ENCODE measurements around the gene CHST11. TPM values are rescaled to one million over a fixed set of nuclear protein-coding genes. Genes with fewer than 3 reads are reported as not detected.

CHST11 gene
- total RNA-seq, 1 donor from 2014 or later: 3.9 TPM

DNA sequence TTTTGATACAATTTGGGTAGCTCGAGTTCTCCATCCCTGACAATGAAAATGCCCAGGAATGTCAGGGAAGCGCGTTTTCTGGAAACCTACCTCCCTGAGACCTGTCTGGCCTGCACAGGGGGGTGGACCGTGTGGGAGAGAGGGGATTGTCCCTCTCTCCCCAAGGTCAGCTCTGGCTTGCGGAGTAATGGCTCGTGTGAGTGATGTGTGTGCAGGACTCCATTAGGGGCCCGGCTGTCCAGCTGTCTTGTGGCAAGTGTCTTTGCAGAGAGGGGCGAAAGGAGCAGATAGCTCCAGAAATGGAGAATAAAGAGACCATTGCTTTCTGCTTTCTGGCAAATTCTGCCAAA is 215.3 kb downstream of the CHST11 start:
- DNase-seq (ENCODE audit: low read depth, low spot score): no peak

DNA sequence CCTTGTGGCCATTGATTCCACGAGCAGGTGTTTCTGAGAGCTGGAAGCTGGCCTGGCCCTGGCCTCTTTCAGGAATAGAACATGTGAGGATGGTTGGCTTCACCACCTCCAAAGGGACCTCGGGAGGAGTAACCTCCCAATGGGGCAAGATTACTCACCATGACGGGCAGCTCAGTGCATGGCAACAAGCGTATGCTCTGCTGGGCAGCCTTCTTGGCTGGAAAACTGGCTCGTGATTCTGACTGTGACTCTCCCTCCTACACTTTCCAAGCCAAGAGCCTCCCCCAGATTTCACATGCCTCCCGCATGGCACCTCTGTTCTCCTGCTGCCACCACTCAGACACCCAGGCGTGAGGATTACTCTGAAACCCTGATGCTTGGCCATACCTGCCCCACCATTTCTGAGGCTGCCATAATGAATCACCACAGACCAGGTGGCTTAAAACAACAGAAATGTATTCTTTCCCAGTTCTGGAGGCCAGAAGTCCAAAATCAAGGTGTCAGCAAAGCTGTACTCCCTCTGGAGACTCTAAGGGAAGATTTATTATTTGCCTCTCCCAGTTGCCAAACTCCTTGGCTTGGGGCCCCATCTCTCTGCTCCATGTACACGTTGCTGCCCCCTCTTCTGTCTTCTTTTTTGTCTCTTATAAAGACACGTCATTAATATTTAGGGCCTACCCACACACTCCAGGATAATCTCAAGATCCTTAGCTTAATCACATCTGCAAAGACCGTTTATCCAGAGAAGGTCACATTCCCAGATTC is 215.9 kb downstream of the CHST11 start:
- no peak for DNase-seq (ENCODE audit: low read depth, low spot score)

DNA sequence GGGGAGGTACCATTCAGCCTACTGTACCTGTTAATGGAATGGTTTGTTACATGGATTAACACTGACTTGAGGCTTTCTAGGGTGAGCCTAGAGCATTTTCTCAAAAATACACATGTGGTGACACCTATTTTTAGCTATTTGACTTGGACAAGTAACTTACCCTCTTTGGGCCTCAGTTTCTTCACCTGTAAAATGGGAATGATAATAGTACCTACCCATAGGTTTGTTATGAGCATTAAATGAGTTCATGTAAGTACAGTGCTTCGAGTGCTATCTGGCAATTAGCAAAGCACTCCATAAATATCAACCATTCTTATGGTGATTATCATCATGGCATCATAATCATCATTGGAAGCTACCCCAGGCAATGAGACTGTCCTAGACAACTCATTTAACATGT is 216.5 kb downstream of the CHST11 start:
- DNase-seq (ENCODE audit: low read depth, low spot score): no peak

DNA sequence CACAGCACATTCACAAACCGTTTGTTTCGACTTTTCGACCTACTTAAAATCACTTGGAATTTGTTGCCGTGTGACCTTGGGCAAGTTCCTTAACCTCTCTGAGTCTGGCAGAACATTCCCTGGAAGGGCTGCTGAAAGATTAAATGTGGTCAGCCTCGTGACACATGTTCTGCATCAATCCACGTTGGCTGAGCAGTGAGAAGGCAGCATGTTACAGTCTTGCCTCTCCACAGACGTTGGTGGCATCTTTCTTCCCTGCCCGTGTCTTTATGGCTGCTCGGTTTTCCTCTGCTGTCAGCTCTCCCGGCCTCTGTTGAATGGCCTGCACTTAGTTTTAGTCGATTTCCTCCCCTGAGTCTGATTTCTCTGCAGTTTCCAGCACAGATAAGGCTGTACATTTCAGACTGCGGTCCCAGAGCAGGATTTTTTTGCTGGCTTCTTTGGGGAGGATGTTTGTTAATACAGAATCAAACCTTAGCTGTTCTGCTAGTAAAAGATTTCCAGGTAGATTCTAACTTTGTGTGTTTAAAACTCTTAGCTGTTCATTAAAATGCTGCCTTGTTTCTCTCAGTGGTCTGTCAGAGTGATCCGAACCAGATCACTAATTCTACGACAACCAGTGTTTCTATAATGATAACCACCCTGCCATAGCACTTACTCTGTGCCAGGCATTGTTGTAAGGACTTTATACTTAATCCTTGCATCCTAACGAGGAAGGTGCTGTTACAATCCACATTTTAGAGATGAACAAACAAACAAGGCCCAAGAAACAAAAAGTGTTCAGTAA is 217.1 kb downstream of the CHST11 start:
- no peak for DNase-seq (ENCODE audit: low read depth, low spot score)

DNA sequence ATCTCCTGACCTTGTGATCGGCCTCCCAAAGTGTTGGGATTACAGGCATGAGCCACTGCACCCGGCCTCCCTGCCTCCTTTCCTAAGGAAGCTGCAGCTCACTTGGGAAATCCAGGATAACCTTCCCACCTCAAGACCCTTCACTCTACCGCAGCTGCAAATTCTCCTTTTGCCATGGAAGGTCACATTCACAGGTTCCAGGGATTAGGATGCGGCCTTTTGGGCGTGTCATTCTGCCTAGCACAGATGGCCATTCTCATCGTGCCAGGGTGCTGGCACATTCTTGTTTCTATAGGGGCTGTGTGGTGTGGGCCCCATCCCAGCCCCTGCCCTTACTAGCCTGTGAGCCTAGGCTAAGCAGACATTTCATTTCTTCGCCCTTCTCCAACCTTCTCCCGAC is 219.9 kb downstream of the CHST11 start:
- DNase-seq (ENCODE audit: low read depth, low spot score): no peak

DNA sequence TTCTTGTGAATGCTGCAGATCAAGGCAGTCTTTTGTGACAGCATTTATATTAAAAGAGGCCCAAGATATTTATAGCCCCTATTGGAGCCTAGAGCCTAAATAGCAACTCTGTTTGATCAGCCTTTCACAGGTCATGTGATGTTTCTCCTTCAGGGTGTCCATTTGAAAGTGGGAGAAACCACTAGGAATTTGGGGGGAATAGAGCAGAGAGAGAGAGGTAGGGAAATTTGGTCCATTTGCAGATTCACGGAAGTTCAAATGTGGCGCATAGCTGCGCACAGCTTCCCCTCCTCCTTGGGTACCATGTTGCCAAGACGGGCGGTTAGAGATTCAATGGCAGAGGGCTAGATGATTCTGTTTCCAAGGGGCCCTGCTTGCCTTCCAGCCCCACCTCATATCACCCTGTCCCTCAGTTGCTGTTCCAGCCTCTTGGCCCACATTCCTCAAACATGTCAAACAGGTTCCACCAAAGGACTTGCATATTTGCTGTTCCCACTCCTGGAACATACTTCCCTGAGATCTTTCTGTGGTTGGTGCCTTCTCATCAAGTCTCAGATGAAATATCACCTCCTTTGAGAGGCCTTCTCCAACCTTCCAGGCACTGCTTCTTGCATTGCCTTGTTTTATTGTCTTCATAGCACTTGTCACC is 220.8 kb downstream of the CHST11 start:
- no peak for DNase-seq (ENCODE audit: low read depth, low spot score)

DNA sequence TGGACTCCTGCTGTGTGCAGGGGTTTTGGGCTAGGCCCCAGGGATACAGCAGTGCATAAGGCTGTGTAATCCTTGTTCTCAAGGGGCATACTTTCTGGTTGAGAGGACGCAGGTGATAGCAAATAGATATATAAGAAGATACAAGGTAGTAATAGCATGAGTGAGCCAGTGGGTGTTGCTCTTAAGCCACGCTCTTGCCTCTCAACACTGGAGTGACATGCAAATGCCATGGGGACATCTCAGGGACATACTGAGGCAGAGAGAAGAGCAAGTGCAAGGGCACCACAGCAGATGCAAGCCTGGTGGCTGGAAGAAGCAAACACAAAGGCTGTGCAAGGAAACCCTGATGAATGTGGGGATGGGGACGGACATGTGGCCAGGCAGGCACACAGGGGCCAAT is 223.3 kb downstream of the CHST11 start:
- no peak for DNase-seq (ENCODE audit: low read depth, low spot score)

DNA sequence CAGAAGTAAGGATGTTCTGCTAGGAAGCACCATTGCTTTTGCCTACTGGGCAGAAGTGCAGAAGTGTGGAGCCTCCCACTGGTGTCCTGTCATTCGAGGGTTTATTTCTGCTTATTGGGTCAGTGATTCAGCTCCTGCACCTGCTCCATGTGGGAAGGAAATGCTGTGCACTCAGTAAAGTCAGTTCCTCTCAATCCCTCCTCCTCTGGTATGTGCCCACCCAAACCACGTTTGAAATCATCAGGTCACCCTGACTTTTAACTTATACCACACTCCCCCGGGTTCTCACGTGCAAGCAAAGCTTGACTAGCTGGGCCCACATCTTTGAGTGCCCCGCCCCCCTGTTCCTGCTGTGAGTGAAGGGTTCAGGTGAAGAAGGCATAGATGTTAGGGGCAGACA is 223.7 kb downstream of the CHST11 start:
- DNase-seq (ENCODE audit: low read depth, low spot score): no peak

DNA sequence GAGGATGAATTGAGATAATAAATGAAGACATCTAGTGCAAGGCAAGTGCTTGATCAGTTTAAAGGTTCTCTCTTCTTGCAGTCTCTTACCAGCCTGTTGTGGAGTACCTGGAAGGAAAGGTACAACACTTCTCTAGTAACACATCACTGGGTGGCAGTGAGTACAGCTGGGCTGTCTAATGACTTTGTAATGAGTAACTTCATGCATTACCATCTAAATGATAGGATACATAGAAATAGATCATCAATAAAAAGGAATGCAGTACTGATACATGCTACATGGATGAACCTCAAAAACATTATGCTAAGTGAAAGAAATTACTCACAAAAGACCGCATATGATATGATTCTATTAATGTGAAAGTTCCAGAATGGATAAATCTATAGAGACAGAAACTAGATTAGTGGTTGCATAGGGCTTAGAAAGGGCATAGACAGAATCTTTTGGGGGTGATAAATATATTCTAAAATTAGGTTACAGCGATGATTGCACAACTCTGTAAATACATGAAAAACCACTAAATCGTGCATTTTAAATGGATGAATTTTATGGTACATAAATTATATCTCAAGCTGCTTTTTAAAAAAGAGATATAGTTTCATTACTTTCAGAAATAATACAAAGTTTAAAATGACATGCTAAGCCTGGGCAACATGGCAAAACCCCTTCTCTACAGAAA is 224.4 kb downstream of the CHST11 start:
- no peak for DNase-seq (ENCODE audit: low read depth, low spot score)

DNA sequence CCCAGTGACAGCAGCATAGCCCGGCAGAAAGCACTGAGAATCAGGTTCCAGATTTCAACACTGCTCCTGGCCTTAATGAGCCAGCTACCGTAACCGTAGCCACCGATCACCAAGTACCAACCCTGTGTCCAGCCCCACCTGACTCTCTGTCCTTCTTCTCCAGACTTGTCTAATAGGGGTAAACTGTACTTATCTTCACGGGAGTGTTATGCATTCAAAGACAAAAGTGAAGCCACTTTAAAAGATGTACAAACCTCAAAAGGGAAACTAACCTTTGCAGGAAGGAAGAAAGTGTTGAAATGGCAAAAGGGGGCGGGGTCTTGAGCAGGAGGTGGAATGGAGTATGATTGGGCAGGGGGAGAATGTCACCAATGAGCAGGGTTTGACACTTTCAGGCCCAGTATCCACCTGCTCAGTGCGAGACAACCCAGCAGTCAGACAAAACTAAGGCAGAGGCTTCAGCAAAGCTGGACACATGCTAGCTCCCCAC is 226.1 kb downstream of the CHST11 start:
- DNase-seq (ENCODE audit: low read depth, low spot score): no peak

DNA sequence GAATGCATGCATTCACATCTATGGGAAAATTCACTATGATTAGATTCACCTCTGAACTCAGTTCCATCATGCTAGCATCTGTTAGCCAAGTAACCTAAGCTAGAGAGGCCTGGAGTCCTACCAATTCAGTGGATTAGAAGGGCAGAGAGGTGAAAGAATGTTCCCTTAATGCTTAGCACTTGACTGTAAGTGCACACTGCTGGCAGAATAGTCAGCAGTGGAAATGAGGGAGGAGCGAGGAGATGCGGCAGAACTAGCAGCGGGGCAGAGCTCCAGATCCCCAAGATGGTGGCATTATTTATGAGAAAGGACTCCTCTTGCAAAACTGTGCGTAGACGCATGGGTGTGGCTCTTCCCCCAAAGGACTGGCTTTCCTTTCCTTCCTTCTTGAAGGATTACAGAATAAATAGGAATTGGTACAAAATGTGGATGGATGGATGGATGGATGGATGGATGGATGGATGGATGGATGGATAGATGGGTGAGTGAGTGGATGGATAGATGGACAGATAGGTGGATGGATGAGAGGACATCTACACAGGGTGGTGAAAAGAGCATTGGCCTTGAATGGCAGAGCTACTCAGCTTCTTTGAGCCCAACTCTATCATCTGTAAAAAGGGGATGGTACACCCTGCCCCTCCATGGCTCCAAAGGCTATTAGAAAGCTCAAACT is 227.2 kb downstream of the CHST11 start:
- no peak for DNase-seq (ENCODE audit: low read depth, low spot score)

DNA sequence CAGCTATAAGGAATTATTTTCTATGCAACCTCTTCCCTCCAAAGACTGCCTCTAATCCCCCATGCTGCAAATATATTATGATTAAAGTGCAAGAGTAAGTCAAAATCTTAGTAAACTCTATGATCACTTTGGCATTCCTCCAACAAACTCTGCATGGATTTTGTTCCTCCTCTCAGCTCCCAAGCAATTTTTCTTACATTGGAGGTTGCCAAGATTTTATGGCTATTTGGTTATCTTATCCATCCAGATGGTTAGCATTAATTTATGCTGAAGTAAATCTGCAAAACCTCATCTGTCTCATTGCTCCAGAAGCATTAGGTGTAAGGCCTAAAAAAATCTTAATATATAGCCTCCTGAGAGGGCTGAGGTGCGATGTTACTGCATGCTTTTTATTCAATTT is 228.1 kb downstream of the CHST11 start:
- no peak for DNase-seq (ENCODE audit: low read depth, low spot score)

DNA sequence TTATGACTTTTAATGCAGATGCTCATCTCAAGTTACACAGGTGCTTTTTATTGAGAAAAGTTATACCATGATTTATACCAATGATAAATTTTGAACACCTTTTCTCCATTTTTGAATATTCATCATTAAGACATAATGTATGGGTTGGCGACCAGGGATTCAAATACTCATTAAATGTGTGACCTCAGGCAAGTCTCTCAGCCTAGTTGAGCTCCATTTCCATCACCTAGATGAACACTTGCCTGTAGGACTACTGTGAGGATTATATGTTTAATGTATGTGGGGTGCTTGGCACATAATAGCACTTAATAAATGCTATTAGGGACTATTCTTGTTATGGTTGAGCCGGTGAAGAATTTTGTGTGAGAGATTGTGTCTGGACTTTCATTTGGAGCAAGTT is 228.6 kb downstream of the CHST11 start:
- no peak for DNase-seq (ENCODE audit: low read depth, low spot score)

DNA sequence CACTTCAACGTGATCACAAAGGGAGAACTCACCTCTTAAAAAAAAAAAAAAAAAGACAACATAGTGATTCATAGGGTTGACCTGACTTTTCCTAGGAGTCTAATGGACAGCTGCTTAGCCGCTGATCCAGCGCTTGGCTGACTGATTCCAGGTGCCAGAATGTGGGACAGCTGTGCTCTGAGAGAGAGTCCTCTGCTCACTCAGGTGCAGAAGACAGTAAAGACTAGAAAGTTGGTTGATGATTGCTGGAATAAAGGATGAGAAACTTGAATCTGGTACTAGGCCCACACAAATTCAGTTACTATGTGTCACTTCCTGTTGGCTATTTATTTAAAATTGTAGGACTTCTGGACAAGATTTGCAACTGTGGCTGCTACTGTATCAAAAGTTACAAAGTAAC is 229.4 kb downstream of the CHST11 start:
- DNase-seq (ENCODE audit: low read depth, low spot score): no peak

DNA sequence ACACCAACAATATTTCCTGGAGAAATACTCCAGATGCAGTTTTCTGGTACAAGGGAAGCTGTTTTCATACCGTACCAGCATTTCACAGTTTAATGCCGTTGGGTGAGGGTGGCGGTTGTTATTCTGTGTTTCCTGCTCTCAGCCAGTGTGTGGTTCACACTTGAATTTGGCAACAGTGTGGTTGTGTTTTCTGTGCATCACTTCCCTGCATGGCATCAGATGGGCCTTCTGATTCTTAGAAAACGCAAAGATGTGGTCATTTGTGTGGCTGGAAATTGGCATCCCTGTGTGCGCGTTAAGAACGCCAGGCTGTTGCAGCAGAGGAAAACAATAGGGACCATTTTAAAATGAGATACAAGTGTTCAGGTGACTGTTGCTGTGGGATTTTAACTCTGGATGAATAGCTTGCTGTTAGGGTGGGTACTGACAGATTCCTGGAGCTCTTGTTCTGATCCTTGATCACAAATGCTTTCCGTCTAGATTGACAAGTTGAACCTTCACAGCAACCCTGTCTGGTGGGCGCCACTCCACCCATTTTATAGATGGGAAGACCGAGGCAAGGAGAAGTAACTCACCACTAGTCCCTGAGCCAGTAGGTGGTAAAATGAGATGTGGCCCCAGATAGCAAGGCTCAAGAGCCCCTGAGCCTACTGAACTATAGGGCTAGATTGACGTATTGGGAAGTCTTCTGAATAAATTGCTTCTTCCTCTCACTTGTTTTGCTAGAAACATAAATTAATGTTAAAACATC is 231.2 kb downstream of the CHST11 start:
- DNase-seq (ENCODE audit: low read depth, low spot score): no peak

DNA sequence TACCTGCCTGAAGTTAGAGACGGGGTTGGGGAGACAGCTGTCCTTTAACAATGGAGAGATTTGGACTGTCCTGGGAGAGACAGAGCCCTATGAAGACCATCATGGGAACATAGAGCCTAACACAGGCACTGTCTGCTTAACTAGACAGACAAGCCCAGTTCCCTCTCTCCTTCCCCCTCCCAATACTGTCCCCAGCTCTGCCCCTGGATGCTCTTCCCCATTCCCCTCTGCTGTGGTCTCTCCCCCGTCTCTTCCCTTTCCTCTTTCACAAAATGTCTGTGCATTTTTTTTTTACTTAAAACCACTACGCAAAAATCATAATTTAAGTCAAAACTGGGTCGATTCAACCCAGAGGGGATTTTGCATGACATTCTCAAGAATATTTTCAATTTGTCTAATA is 232.9 kb downstream of the CHST11 start:
- DNase-seq (ENCODE audit: low read depth, low spot score): no peak

DNA sequence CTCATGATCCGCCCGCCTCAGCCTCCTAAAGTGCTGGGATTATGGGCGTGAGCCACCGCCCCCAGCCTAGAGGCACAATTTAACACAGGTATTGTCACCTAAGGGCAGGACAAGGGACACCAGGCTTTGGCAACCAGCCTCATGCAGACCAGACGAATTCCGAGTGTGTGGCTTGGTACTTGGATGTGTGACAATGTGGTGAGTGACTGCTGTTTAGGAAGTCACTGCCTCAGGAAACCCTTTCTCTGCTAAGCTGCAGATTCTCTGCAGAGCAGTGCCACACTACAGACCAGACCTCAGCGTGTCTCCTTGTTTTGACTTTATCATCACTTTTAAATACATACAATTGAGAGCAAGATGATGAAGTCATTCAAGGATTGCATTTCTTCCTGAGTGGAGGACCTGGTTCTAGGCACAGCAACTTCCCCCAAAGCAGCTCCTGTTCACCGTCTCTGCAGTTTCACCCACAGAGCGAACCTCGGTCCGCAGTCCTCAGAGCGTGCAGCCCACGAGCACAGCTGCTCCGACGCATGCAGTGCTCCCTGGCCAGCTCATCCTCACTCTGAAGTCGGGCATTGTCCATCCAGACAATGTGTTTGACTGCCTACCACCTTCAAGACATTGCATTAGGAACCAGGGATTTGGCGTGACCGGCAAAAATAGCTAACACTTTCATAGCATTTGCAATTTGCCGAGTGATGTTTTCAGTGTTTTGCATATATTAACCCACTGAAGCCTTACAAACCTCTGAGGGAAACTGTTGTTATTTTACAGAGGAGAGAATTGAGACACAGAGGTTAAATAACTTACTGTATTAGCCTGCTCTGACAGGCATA is 235.2 kb downstream of the CHST11 start:
- no peak for DNase-seq (ENCODE audit: low read depth, low spot score)

DNA sequence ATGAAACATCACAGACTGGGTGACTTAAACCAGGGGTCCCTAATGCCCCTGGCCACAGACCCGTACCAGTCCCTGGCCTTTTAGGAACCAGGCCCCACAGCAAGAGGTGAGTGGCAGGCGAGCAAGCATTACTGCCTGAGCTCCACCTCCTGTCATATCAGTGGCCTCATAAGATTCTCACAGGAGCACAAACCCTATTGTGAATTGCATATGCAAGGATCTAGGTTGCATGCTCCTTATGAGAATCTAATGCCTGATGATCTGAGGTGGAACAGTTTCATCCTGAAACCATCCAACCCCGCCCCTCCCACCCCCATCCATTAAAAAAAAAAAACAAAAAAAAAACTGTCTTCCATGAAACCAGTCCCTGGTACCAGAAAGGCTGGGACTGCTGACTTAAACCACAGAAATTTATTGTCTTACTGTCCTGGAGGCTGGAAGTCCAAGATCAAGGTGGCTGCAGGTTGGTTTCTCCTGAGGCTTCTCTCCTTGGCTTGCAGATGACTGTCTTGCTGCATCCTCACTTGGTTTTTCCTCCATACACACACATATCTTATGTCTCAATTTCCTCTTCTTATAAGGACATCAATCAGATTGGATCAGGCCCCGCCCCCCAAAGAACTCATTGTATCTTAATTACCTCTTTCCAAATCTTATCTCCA is 235.9 kb downstream of the CHST11 start:
- no peak for DNase-seq (ENCODE audit: low read depth, low spot score)

DNA sequence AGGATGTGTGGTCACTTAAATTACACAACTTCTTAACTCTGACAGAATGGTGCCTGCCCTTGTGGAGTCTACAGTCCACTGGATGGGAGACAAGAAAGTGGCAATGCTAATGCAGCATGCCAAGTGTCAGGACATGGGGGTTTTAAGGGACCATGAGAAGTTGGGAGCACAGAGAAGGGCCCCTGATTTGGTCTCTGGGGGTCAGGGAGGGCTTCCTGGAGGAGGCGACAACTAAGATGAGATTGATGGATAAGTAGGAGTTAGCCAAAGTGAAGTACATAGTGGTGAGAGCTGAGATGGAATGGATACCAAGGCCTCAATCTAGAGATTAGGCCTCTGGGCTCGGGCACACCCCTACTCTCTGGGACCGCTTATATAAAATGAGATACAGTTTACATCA is 236.7 kb downstream of the CHST11 start:
- DNase-seq (ENCODE audit: low read depth, low spot score): no peak

Data from pulmonary artery endothelial cell (primary cell).